ENCODE results near the gene LZTS3.

LZTS3 gene

DNA sequence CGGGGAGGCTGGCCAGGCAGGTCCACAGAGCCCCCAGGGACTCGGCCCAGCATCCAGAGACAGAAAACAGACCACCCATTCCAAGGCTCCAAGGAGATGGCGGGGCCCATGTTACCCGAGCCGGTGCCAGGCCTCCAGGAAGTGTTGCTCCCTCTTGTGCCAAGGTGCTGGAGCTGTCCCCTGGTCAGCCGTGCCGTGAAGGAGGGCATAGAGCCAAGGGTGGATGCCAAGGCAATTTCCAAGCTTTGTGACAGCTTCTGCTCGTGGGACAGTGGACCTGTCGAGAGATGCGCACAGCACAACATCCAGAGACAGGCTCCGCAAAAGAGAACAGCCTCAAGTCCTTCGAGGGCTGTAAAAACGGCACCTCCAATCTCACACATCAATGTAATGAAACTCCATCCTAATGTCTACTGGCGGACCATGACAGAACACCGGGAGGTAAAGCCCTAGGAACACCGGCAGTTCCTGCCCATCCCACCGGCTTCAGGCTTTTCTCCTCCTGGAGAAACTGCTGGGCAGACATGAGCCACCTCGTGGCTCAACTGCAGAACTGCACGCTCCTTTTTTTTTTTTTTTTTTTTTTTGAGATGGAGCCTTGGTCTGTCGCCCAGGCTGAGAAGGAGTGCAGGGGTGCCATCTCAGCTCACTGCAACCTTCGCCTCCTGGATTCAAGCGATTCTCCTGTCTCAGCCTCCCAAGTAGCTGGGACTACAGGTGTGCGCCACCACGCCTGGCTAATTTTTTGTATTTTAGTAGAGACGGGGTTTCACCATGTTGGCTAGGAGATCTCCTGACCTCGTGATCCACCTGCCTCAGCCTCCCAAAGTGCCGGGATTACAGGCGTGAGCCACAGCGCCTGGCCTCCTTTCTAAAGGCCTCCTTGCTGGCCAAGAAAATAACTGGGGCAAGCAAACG, 57.9 kb downstream of the LZTS3 start:
- no peak for DNase-seq (ENCODE audit: extremely low read depth in 1 of 2, low read depth in 1 of 2)

Data from stimulated activated CD8-positive, alpha-beta memory T cell treated with anti-CD3 and anti-CD28 coated beads, Interleukin-7, amount 100 ng/mL, for 48 hours (primary cell).